Gastrocnemius medialis (tissue), 4 donors: ENCODE results near the gene MSI2.

Source experiments
- POLR2A ChIP-seq, 2 donors: fragments of 450-650 bp; IDR thresholded peaks; one replicate each; pipeline ENCODE4 v1.6.1; 2017; ENCODE audit warnings: antibody characterized with exemption in 2 of 2, mild to moderate bottlenecking in 2 of 2, moderate library complexity in 2 of 2
- TF ChIP-seq, protein P1 (sequence below), 5 experiments: fragments of 450-650 bp in 3 of 5; fragments of 200-600 bp in 2 of 5; sonication (generic) in 2 of 5; IDR thresholded peaks in 4 of 5; conservative IDR thresholded peaks in 1 of 5; 1 replicate in 4 of 5; 2 replicates in 1 of 5; pipeline ENCODE4 v1.5.1; 2016 to 2019; ENCODE audit warnings: antibody characterized with exemption in 5 of 5, mild to moderate bottlenecking in 3 of 5, moderate library complexity in 3 of 5

GRCh38 chr17:57447990-57448758 lies 191.9 kb downstream of the MSI2 start:
- TF ChIP-seq POLR2A (IDR thresholded peaks at IDR 0.05): no peak
- TF ChIP-seq, protein P1, sequence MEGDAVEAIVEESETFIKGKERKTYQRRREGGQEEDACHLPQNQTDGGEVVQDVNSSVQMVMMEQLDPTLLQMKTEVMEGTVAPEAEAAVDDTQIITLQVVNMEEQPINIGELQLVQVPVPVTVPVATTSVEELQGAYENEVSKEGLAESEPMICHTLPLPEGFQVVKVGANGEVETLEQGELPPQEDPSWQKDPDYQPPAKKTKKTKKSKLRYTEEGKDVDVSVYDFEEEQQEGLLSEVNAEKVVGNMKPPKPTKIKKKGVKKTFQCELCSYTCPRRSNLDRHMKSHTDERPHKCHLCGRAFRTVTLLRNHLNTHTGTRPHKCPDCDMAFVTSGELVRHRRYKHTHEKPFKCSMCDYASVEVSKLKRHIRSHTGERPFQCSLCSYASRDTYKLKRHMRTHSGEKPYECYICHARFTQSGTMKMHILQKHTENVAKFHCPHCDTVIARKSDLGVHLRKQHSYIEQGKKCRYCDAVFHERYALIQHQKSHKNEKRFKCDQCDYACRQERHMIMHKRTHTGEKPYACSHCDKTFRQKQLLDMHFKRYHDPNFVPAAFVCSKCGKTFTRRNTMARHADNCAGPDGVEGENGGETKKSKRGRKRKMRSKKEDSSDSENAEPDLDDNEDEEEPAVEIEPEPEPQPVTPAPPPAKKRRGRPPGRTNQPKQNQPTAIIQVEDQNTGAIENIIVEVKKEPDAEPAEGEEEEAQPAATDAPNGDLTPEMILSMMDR (IDR thresholded peaks at IDR 0.05 in 4 of 5, conservative IDR thresholded peaks at IDR 0.05 in 1 of 5): no peak
